Activated naive CD4-positive, alpha-beta T cell treated with anti-CD3 and anti-CD28 coated beads for 36 hours (primary cell): Measurements from ENCODE around the gene HARS1. TPM values are rescaled to one million over a fixed set of nuclear protein-coding genes. Genes with fewer than 3 reads are reported as not detected.
"Not testable (repeated sequence)": the region's sequence is repeated elsewhere in the genome, so short reads cannot be mapped to it uniquely, and the experiment has no call there.

Source experiments
- CTCF ChIA-PET: fragments of 350-600 bp; sonication (Branson Sonifier 250); formaldehyde crosslinking; loops from one replicate; lab custom pipeline; 2021; ENCODE audit warnings: antibody characterized with exemption; lab: Charles Lee
- DNase-seq: peaks from one replicate; pipeline ENCODE4 v3.0.0-alpha.2; 2020
- H3K27ac Mint-ChIP-seq: one replicate; pipeline ENCODE4 v1.8.0; 2021; ENCODE audit warnings: mild to moderate bottlenecking, mixed read lengths
- H3K27me3 Mint-ChIP-seq: one replicate; pipeline ENCODE4 v1.8.0; 2021; ENCODE audit warnings: low read depth, mixed read lengths
- H3K36me3 Mint-ChIP-seq: one replicate; pipeline ENCODE4 v1.8.0; 2021; ENCODE audit warnings: low read depth, mixed read lengths
- H3K4me1 Mint-ChIP-seq: one replicate; pipeline ENCODE4 v1.8.0; 2021; ENCODE audit warnings: low read depth, mixed read lengths
- H3K4me3 Mint-ChIP-seq: one replicate; pipeline ENCODE4 v1.8.0; 2021; ENCODE audit warnings: mild to moderate bottlenecking, moderate library complexity, mixed read lengths
- H3K9me3 Mint-ChIP-seq: one replicate; pipeline ENCODE4 v1.8.0; 2021; ENCODE audit warnings: mixed read lengths
- intact Hi-C: fragments of 100-400 bp; cut with micrococcal nuclease; formaldehyde crosslinking; loops from one replicate; pipeline ENCODE4 v1.15.1; 2023
- total RNA-seq, 2 experiments: library from RNA; stranded (reverse); gene quantifications; one replicate each; pipeline ENCODE4 v1.2.3, GENCODE V29; 2021

HARS1 gene
- total RNA-seq: 10 to 100 TPM; 69.0 to 74.8 TPM

- Mint-ChIP-seq H3K27ac (peak within 1 kb of the TSS; percentile 97), H3K9me3 (no peaks in the 10 kb centered on the region), H3K4me1 (peaks cover 35% of the 10 kb centered on the region), H3K27me3 (no peaks in the 10 kb centered on the region), H3K36me3 (peaks cover 19% of the 10 kb centered on the region), H3K4me3 (peak within 1 kb of the TSS; percentile 100)
- CTCF ChIA-PET: interaction anchor here (0.7 to 1.8 kb wide), 6 partner anchors 17 to 318 kb away, joined by 3 to 6 read pairs (median 3); partner anchors contain the start of gene SRA1
- intact Hi-C loops: loop anchor here (1.0 to 2.0 kb wide), 10 partner anchors 9 to 388 kb away; partner anchors contain the start of genes ANKHD1, APBB3, IK and NDUFA2
- peak; percentile 92 for DNase-seq
Measured at GRCh38 chr5:140690941-140691924, at the start of gene HARS1, which contains the start of gene HARS2. Gene HARS1, minus strand, starts transcription at chr5:140691370. Its CDS starts 66 bp downstream, at chr5:140691304. Gene HARS2, plus strand, starts transcription at chr5:140691455. Its CDS starts 194 bp downstream, at chr5:140691649.

- DNase-seq: no peak
- intact Hi-C loops: no loop called here
Measured at GRCh38 chr5:140737486-140737885, 46.3 kb upstream of the HARS1 start.

GRCh38 chr5:140734354-140734753 lies 43.2 kb upstream of the HARS1 start:
- DNase-seq: no peak
- Mint-ChIP-seq H3K27me3 (peaks cover 20% of the 10 kb centered on the region), H3K4me3 (no peak overlapping the region), H3K9me3 (peaks cover 2% of the 10 kb centered on the region), H3K36me3 (no peaks in the 10 kb centered on the region), H3K27ac (no peak overlapping the region), H3K4me1 (no peaks in the 10 kb centered on the region)
- CTCF ChIA-PET: no interaction called here
- intact Hi-C loops: no loop called here

More at GRCh38 chr5:140737486-140737885, 46.3 kb upstream of the HARS1 start:
- peaks cover 22% of the 10 kb centered on the region for H3K27me3 Mint-ChIP-seq
- no peak overlapping the region for H3K27ac Mint-ChIP-seq
- peaks cover 8% of the 10 kb centered on the region for H3K9me3 Mint-ChIP-seq
- CTCF ChIA-PET: interaction anchor here (0.7 kb wide), 1 partner anchor 122 kb away, joined by 3 read pairs; no protein-coding TSS in a partner anchor
- H3K4me3 Mint-ChIP-seq: no peak overlapping the region
- no peaks in the 10 kb centered on the region for H3K36me3 Mint-ChIP-seq
- H3K4me1 Mint-ChIP-seq: no peaks in the 10 kb centered on the region

GRCh38 chr5:140733098-140733497 lies 41.9 kb upstream of the HARS1 start:
- no peak overlapping the region for H3K4me3 Mint-ChIP-seq
- CTCF ChIA-PET: interaction anchor here (0.6 to 1.0 kb wide), 3 partner anchors 11 to 308 kb away, joined by 3 read pairs; no protein-coding TSS in a partner anchor
- peaks cover 2% of the 10 kb centered on the region for H3K9me3 Mint-ChIP-seq
- no peaks in the 10 kb centered on the region for H3K36me3 Mint-ChIP-seq
- no peak overlapping the region for H3K27ac Mint-ChIP-seq
- DNase-seq: no peak
- peaks cover 26% of the 10 kb centered on the region for H3K27me3 Mint-ChIP-seq
- intact Hi-C loops: no loop called here
- no peaks in the 10 kb centered on the region for H3K4me1 Mint-ChIP-seq

GRCh38 chr5:140725799-140726471 lies 34.8 kb upstream of the HARS1 start:
- Mint-ChIP-seq H3K27me3 (peaks cover 31% of the 10 kb centered on the region), H3K9me3 (no peaks in the 10 kb centered on the region), H3K4me1 (peaks cover 6% of the 10 kb centered on the region), H3K36me3 (no peaks in the 10 kb centered on the region), H3K27ac (peak overlapping the region; percentile 81), H3K4me3 (peak overlapping the region; percentile 69)
- intact Hi-C loops: loop anchor here (1.0 kb wide), 1 partner anchor 15 kb away; no protein-coding TSS in a partner anchor
- CTCF ChIA-PET: interaction anchor here (0.6 to 1.2 kb wide), 3 partner anchors 353 to 487 kb away, joined by 3 to 8 read pairs (median 4); no protein-coding TSS in a partner anchor
- peak; percentile 90 for DNase-seq

- H3K36me3 Mint-ChIP-seq, DNase-seq, intact Hi-C loops, H3K9me3 Mint-ChIP-seq, H3K4me3 Mint-ChIP-seq, H3K27ac Mint-ChIP-seq, H3K4me1 Mint-ChIP-seq: not testable (repeated sequence)
- CTCF ChIA-PET: interaction anchor here (0.6 to 1.9 kb wide), 9 partner anchors 10 to 771 kb away, joined by 3 to 7 read pairs (median 5); no protein-coding TSS in a partner anchor
- peaks cover 27% of the 10 kb centered on the region for H3K27me3 Mint-ChIP-seq
Measured at GRCh38 chr5:140721395-140721794, 30.2 kb upstream of the HARS1 start.

- H3K4me1 Mint-ChIP-seq: not testable (repeated sequence)
- intact Hi-C loops: loop anchor here (1.0 kb wide), 4 partner anchors 145 to 481 kb away; no protein-coding TSS in a partner anchor
Measured at GRCh38 chr5:140720738-140721137, 29.6 kb upstream of the HARS1 start.

GRCh38 chr5:140718266-140718592 lies 27.1 kb upstream of the HARS1 start:
- Mint-ChIP-seq H3K27me3 (peaks cover 7% of the 10 kb centered on the region), H3K4me3 (no peak overlapping the region), H3K36me3 (no peaks in the 10 kb centered on the region), H3K9me3 (no peaks in the 10 kb centered on the region), H3K4me1 (peaks cover 2% of the 10 kb centered on the region), H3K27ac (no peak overlapping the region)
- CTCF ChIA-PET: interaction anchor here (2.8 kb wide), 1 partner anchor 355 kb away, joined by 6 read pairs; no protein-coding TSS in a partner anchor
- intact Hi-C loops: no loop called here
- DNase-seq: no peak

More at GRCh38 chr5:140720738-140721137, 29.6 kb upstream of the HARS1 start:
- not testable (repeated sequence) for H3K27ac Mint-ChIP-seq, DNase-seq, H3K9me3 Mint-ChIP-seq, H3K4me3 Mint-ChIP-seq, H3K36me3 Mint-ChIP-seq
- CTCF ChIA-PET: interaction anchor here (0.6 to 2.8 kb wide), 10 partner anchors 9 to 478 kb away, joined by 3 to 7 read pairs (median 5); no protein-coding TSS in a partner anchor
- H3K27me3 Mint-ChIP-seq: peaks cover 21% of the 10 kb centered on the region

GRCh38 chr5:140716238-140716637 lies 25.1 kb upstream of the HARS1 start:
- H3K27ac Mint-ChIP-seq, H3K9me3 Mint-ChIP-seq, H3K4me3 Mint-ChIP-seq, DNase-seq, intact Hi-C loops, H3K36me3 Mint-ChIP-seq, CTCF ChIA-PET, H3K27me3 Mint-ChIP-seq: not testable (repeated sequence)
- peaks cover 10% of the 10 kb centered on the region for H3K4me1 Mint-ChIP-seq

- H3K9me3 Mint-ChIP-seq: no peaks in the 10 kb centered on the region
- DNase-seq: no peak
- H3K36me3 Mint-ChIP-seq: peaks cover 4% of the 10 kb centered on the region
- CTCF ChIA-PET: no interaction called here
- no peak overlapping the region for H3K4me3 Mint-ChIP-seq
- H3K4me1 Mint-ChIP-seq: peaks cover 18% of the 10 kb centered on the region
- no peak overlapping the region for H3K27ac Mint-ChIP-seq
- peaks cover 3% of the 10 kb centered on the region for H3K27me3 Mint-ChIP-seq
- intact Hi-C loops: no loop called here
Measured at GRCh38 chr5:140713562-140714094, 22.5 kb upstream of the HARS1 start.

- CTCF ChIA-PET: interaction anchor here (0.7 to 1.8 kb wide), 6 partner anchors 9 to 365 kb away, joined by 3 to 7 read pairs (median 4); partner anchors contain the start of genes HARS1, HARS2 and HBEGF
- Mint-ChIP-seq H3K4me3 (peak overlapping the region; percentile 92), H3K4me1 (peaks cover 18% of the 10 kb centered on the region)
Measured at GRCh38 chr5:140711794-140712193, 20.6 kb upstream of the HARS1 start.

More at GRCh38 chr5:140711794-140712193, 20.6 kb upstream of the HARS1 start:
- intact Hi-C loops: loop anchor here (1.0 to 2.0 kb wide), 8 partner anchors 11 to 310 kb away; partner anchors contain the start of genes ANKHD1, HARS1, HARS2 and IK
- peaks cover 3% of the 10 kb centered on the region for H3K27me3 Mint-ChIP-seq
- no peaks in the 10 kb centered on the region for H3K9me3 Mint-ChIP-seq
- DNase-seq: no peak
- no peak overlapping the region for H3K27ac Mint-ChIP-seq
- peaks cover 7% of the 10 kb centered on the region for H3K36me3 Mint-ChIP-seq
